ENCODE measurements around the gene PSMD4.
A peak's percentile ranks its signal among the peaks of the same experiment; 100 is the strongest.
"Not testable (repeated sequence)": the region's sequence is repeated elsewhere in the genome, so short reads cannot be mapped to it uniquely, and the experiment has no call there.

The PSMD4 gene

GRCh38 chr1:151275341-151275740 lies 20.8 kb downstream of the PSMD4 start:
- not testable (repeated sequence) for DNase-seq

GRCh38 chr1:151277249-151277648 lies 22.7 kb downstream of the PSMD4 start:
- no peak for DNase-seq

GRCh38 chr1:151281225-151281968 lies 26.9 kb downstream of the PSMD4 start:
- peak; percentile 97 for DNase-seq

GRCh38 chr1:151281969-151282882 lies 27.7 kb downstream of the PSMD4 start, which contains the start of gene ZNF687:
TSS of gene ZNF687 (plus strand) at chr1:151282299. CDS start at chr1:151286292, 3,993 bp downstream.
- DNase-seq: peak; percentile 99

- DNase-seq: peak; percentile 29
These were observed 28.6 kb downstream of the PSMD4 start for GRCh38 chr1:151282883-151283725.

- DNase-seq: no peak
These were observed 29.6 kb downstream of the PSMD4 start for GRCh38 chr1:151284013-151284577.

GRCh38 chr1:151286619-151287340 lies 32.2 kb downstream of the PSMD4 start:
- DNase-seq: no peak

GRCh38 chr1:151287341-151287699 lies 32.8 kb downstream of the PSMD4 start:
- DNase-seq: no peak

- DNase-seq: no peak
These were observed 33.4 kb downstream of the PSMD4 start for GRCh38 chr1:151287767-151288500.

GRCh38 chr1:151288502-151288901 lies 34.0 kb downstream of the PSMD4 start:
- DNase-seq: no peak

- DNase-seq: no peak
These were observed 34.8 kb downstream of the PSMD4 start for GRCh38 chr1:151289080-151289935.

- no peak for DNase-seq
These were observed 35.6 kb downstream of the PSMD4 start for GRCh38 chr1:151289991-151290708.

- DNase-seq: no peak
These were observed 36.3 kb downstream of the PSMD4 start for GRCh38 chr1:151290709-151291303.

GRCh38 chr1:151292207-151293030 lies 37.9 kb downstream of the PSMD4 start:
- no peak for DNase-seq

- DNase-seq: no peak
These were observed 38.6 kb downstream of the PSMD4 start for GRCh38 chr1:151293093-151293492.

- DNase-seq: no peak
These were observed 40.4 kb downstream of the PSMD4 start for GRCh38 chr1:151294742-151295462.

GRCh38 chr1:151309811-151310323 lies 55.3 kb downstream of the PSMD4 start:
- no peak for DNase-seq

Measured in CD4-positive, alpha-beta T cell treated with Interleukin-12 subunit alpha and Interleukin-12 subunit beta, for 1 hour (primary cell).